ENCODE results near the gene PAPPA2.

Gene PAPPA2

GRCh38 chr1:176504848-176505553 lies 42.0 kb downstream of the PAPPA2 start:
- no peak for DNase-seq

- DNase-seq: no peak
Measured at GRCh38 chr1:176512966-176513365, 50.0 kb downstream of the PAPPA2 start.

GRCh38 chr1:176515310-176515709 lies 52.3 kb downstream of the PAPPA2 start:
- no peak for DNase-seq

GRCh38 chr1:176517484-176517883 lies 54.5 kb downstream of the PAPPA2 start:
- peak in 1 of 5 donors; percentile 16 for DNase-seq

- peak in 1 of 5 donors; percentile 0 for DNase-seq
Measured at GRCh38 chr1:176521211-176521610, 58.2 kb downstream of the PAPPA2 start.

- DNase-seq: no peak
Measured at GRCh38 chr1:176522310-176522845, 59.4 kb downstream of the PAPPA2 start.

- DNase-seq: no peak
Measured at GRCh38 chr1:176529395-176530090, 66.6 kb downstream of the PAPPA2 start.

- DNase-seq: no peak
Measured at GRCh38 chr1:176531036-176531435, 68.1 kb downstream of the PAPPA2 start.

GRCh38 chr1:176531921-176532897 lies 69.2 kb downstream of the PAPPA2 start:
- no peak for DNase-seq

- no peak for DNase-seq
Measured at GRCh38 chr1:176533020-176533419, 70.0 kb downstream of the PAPPA2 start.

- no peak for DNase-seq
Measured at GRCh38 chr1:176536588-176536987, 73.6 kb downstream of the PAPPA2 start.

GRCh38 chr1:176539018-176539417 lies 76.0 kb downstream of the PAPPA2 start:
- no peak for DNase-seq

- DNase-seq: no peak
Measured at GRCh38 chr1:176540428-176540827, 77.5 kb downstream of the PAPPA2 start.

GRCh38 chr1:176541663-176542062 lies 78.7 kb downstream of the PAPPA2 start:
- DNase-seq: no peak

- DNase-seq: no peak
Measured at GRCh38 chr1:176542352-176542751, 79.4 kb downstream of the PAPPA2 start.

- no peak for DNase-seq
Measured at GRCh38 chr1:176543360-176544129, 80.6 kb downstream of the PAPPA2 start.

GRCh38 chr1:176545034-176545639 lies 82.2 kb downstream of the PAPPA2 start:
- DNase-seq: no peak

- DNase-seq: no peak
Measured at GRCh38 chr1:176546825-176547224, 83.8 kb downstream of the PAPPA2 start.

- no peak for DNase-seq
Measured at GRCh38 chr1:176551146-176551545, 88.2 kb downstream of the PAPPA2 start.

GRCh38 chr1:176552217-176552991 lies 89.4 kb downstream of the PAPPA2 start:
- DNase-seq: no peak

GRCh38 chr1:176552999-176553398 lies 90.0 kb downstream of the PAPPA2 start:
- no peak for DNase-seq
